Measurements from ENCODE around the gene GPS2. TPM values are rescaled to one million over a fixed set of nuclear protein-coding genes. Genes with fewer than 3 reads are reported as not detected.
A peak's percentile ranks its signal among the peaks of the same experiment; 100 is the strongest.

The GPS2 gene
- total RNA-seq, 1 donor from 2014 or later = 20.5 TPM

GRCh38 chr17:7309628-7310027 lies 5.5 kb downstream of the GPS2 start:
- DNase-seq (ENCODE audit: low spot score) = no peak
- Histone ChIP-seq H3F3A (ENCODE audit: low read depth) (peaks cover 80% of the 10 kb centered on the region), H3K36me3 (peaks cover 4% of the 10 kb centered on the region), H4K20me1 (ENCODE audit: low read depth) (peaks cover 62% of the 10 kb centered on the region), H3K27ac (no peak overlapping the region), H3K79me2 (ENCODE audit: low read depth) (peaks cover 60% of the 10 kb centered on the region), H3K9ac (no peak overlapping the region), H3K4me2 (peak overlapping the region; percentile 93), H3K27me3 (no peaks in the 10 kb centered on the region), H3K9me3 (ENCODE audit: low read depth) (no peaks in the 10 kb centered on the region), H3K4me1 (peaks cover 12% of the 10 kb centered on the region), H2AFZ (replicated peaks) (no peak overlapping the region), H3K4me3 (peak overlapping the region; percentile 83)
- Mint-ChIP-seq H3K27ac (no peak overlapping the region), H3K4me3 (peak overlapping the region; percentile 93), H3K27me3 (ENCODE audit: insufficient read depth, low read depth) (peaks cover 13% of the 10 kb centered on the region), H3K4me1 (peaks cover 47% of the 10 kb centered on the region), H3K36me3 (peaks cover 30% of the 10 kb centered on the region), H3K9me3 (no peaks in the 10 kb centered on the region)
- no peak for TF ChIP-seq EZH2phosphoT487 (IDR thresholded peaks at IDR 0.05)
- TF ChIP-seq CTCF (IDR thresholded peaks at IDR 0.05) = no peak
- TF ChIP-seq EZH2 (IDR thresholded peaks at IDR 0.05) = no peak

GRCh38 chr17:7308625-7309433 lies 6.3 kb downstream of the GPS2 start:
- H3K9ac ChIP-seq = peak overlapping the region; percentile 64
- peak overlapping the region; percentile 7 for H3K27ac ChIP-seq
- TF ChIP-seq CTCF (IDR thresholded peaks at IDR 0.05) (no peak), EZH2phosphoT487 (IDR thresholded peaks at IDR 0.05) (no peak), EZH2 (IDR thresholded peaks at IDR 0.05) (no peak)
- peak overlapping the region; percentile 93 for H3K4me3 Mint-ChIP-seq
- no peaks in the 10 kb centered on the region for H3K9me3 ChIP-seq (ENCODE audit: low read depth)
- H3K36me3 ChIP-seq = peaks cover 4% of the 10 kb centered on the region
- H3K27me3 ChIP-seq = no peaks in the 10 kb centered on the region
- H2AFZ ChIP-seq (replicated peaks) = no peak overlapping the region
- H4K20me1 ChIP-seq (ENCODE audit: low read depth) = peaks cover 54% of the 10 kb centered on the region
- H3K4me1 ChIP-seq = peaks cover 6% of the 10 kb centered on the region
- peaks cover 11% of the 10 kb centered on the region for H3K27me3 Mint-ChIP-seq (ENCODE audit: insufficient read depth, low read depth)
- peaks cover 28% of the 10 kb centered on the region for H3K36me3 Mint-ChIP-seq
- DNase-seq (ENCODE audit: low spot score) = peak; percentile 77
- peak overlapping the region; percentile 83 for H3K4me3 ChIP-seq
- peaks cover 2% of the 10 kb centered on the region for H3K9me3 Mint-ChIP-seq
- peak overlapping the region; percentile 43 for H3K27ac Mint-ChIP-seq
- peak overlapping the region; percentile 93 for H3K4me2 ChIP-seq
- peaks cover 52% of the 10 kb centered on the region for H3K79me2 ChIP-seq (ENCODE audit: low read depth)
- H3K4me1 Mint-ChIP-seq = peaks cover 39% of the 10 kb centered on the region
- H3F3A ChIP-seq (ENCODE audit: low read depth) = peaks cover 72% of the 10 kb centered on the region

GRCh38 chr17:7307686-7308624 lies 7.2 kb downstream of the GPS2 start:
- Histone ChIP-seq H3K27ac (peak overlapping the region; percentile 66), H4K20me1 (ENCODE audit: low read depth) (peaks cover 48% of the 10 kb centered on the region), H3F3A (ENCODE audit: low read depth) (peaks cover 63% of the 10 kb centered on the region), H3K9me3 (ENCODE audit: low read depth) (no peaks in the 10 kb centered on the region), H3K4me1 (peaks cover 6% of the 10 kb centered on the region), H3K4me3 (peak overlapping the region; percentile 83), H3K4me2 (peak overlapping the region; percentile 93), H3K36me3 (peaks cover 4% of the 10 kb centered on the region), H2AFZ (replicated peaks) (no peak overlapping the region), H3K9ac (peak overlapping the region; percentile 64), H3K79me2 (ENCODE audit: low read depth) (peaks cover 45% of the 10 kb centered on the region), H3K27me3 (no peaks in the 10 kb centered on the region)
- TF ChIP-seq EZH2phosphoT487 (IDR thresholded peaks at IDR 0.05) = no peak
- TF ChIP-seq CTCF (IDR thresholded peaks at IDR 0.05) = peak; percentile 3
- Mint-ChIP-seq H3K36me3 (peaks cover 25% of the 10 kb centered on the region), H3K9me3 (peaks cover 2% of the 10 kb centered on the region), H3K27me3 (ENCODE audit: insufficient read depth, low read depth) (peaks cover 11% of the 10 kb centered on the region), H3K4me3 (peak overlapping the region; percentile 93), H3K4me1 (peaks cover 34% of the 10 kb centered on the region), H3K27ac (peak overlapping the region; percentile 43)
- peak; percentile 55 for DNase-seq (ENCODE audit: low spot score)
